HG03342 (cell line): ENCODE results near the gene MFSD1.
A peak's percentile ranks its signal among the peaks of the same experiment; 100 is the strongest.

Experiments
- ATAC-seq: cut with Tn5 transposase; IDR thresholded peaks from one replicate; pipeline ENCODE4 v1.9.1; 2021; ENCODE audit warnings: mild to moderate bottlenecking, moderate library complexity; ENCODE audit not compliant: unreplicated experiment

The MFSD1 gene

DNA sequence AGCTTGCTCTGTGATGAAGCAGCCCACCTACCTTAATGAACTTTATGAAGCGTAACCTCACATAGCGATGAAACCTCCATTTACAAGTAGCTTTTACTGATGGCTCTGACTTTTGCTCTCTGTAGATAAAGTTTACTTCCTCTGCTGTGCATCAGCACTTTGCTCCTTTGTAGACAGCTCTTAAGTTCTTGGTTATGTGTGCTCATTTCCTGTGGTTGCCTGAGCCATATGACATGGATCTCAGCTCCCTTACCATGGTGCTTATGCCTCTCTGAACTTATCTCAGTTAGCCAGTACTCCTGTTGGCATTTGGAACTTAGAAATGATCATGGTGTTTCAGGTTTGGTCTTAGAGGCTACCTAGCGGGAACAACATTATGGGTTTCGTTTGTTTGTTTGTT lies 7.8 kb downstream of the MFSD1 start:
- no peak for ATAC-seq

GRCh38 chr3:158810823-158811724 lies 9.2 kb downstream of the MFSD1 start:
- no peak for ATAC-seq

DNA sequence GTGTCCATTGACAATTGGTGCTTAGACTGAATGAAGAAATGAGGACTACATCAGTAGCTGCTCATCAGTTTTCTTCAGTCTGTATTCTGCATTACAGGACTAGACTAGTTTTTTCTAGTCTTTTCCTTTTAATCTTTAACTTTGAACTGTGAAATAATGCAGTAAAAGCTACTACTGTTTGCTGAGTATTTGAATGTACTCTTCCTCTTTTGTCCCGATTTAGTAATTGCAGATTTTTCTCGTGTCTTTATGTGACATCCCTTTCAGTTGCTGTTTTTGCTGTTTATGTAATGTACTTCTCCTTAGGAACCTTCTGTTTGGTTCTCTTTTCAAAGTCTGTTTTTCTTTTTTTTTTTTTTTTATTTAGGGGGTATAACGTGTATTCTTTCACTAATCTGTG lies 17.4 kb downstream of the MFSD1 start:
- no peak for ATAC-seq

DNA sequence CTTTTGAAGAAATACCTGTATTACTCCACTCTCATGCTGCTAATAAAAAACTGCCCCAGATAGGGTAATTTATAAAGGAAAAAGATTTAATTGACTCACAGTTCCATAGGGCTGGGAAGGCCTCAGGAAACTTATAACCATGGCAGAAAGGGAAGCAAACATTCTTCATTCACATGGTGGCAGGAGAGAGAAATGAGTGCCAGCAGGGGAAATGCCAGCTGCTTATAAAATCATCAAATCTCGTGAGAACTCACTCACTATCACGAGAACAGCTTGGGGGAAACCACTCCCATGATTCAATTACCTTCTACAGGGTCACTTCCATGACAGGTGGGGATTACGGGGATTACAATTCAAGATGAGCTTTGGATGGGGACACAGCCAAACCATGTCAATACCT lies 18.7 kb downstream of the MFSD1 start:
- ATAC-seq: no peak

GRCh38 chr3:158821847-158822246 lies 20.0 kb downstream of the MFSD1 start:
- no peak for ATAC-seq

DNA sequence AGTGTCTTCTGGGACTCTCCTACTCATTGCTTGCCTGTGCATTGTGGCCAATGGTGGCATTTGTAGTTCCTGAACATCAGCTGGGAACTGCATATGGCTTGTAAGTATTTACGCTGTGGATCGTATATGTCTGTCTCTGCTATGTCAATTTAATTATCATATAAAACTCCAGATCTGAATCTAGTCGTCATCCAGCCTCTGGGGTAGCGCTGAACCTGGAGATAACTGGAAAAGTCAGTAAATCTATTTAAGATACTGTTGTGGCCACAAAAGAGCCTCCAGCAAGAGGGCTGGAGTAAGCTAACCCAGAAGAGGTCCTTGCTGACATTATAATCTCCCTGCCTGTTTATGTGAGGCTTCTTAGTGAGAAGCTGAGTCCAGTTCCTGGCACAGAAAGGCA lies 21.6 kb downstream of the MFSD1 start:
- ATAC-seq: no peak

GRCh38 chr3:158827773-158828172 lies 25.9 kb downstream of the MFSD1 start:
- ATAC-seq: no peak

- ATAC-seq: no peak
Observed at GRCh38 chr3:158830391-158830790, 28.5 kb downstream of the MFSD1 start.

- no peak for ATAC-seq
Observed at GRCh38 chr3:158831861-158832260, 30.0 kb downstream of the MFSD1 start.

- no peak for ATAC-seq
Observed at GRCh38 chr3:158835631-158836030, 33.8 kb downstream of the MFSD1 start.

DNA sequence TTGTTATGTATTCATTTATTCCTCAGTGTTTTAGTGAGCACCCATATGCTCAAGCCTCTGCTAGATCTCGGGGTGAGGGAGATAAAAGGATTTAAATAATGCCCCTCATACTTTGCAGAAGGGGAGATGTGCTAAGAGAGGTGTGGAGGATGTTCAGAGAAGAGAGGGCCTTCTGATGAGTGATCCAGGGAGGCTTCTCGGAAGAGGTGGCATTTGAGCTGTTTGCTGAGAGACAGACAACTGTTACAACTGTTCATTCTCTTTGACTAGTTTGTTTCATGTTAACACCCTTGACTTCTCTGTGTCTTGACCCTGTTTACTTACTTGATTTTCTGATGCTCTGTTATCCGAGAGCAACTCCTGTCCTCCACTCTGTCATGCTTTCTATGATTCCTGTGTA lies 34.5 kb downstream of the MFSD1 start:
- ATAC-seq: no peak

DNA sequence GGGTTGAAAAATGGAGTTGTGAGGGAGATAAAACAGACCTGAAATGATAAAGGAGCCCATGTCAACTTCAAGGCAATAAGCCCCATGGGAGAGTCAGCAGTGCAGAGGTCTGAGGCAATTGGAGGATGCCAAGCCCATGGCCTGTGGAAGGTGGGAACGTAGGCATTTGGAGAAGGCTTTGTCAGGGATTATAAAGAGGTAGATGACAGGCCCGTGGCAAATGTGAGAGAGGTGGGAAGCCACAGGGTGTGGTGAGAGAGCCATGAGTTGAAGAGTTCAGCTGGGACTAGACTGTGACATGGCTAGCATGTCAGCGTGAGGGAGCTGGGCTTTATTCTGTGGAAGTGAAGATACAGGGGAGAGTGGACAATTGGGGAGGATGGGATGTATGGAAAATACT lies 35.4 kb downstream of the MFSD1 start:
- ATAC-seq: no peak

DNA sequence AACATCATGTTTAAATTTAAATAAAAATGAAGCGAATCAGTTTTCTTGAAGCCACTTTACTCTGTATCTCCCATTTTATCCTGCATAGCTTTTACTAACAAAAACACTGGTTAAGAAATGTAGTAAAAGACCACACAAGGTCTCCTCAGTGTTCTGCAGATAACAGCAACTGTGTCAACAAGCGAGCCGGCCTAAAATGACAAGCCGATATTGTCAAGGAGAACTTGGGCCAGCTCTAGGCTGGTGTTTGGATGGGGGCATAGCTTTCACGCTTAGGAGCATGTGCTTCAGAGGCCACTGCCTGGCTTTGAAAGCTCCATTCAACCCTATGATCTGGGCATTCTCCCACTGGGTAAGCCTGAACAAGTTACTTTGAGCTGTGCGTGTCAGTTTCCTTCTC lies 38.1 kb downstream of the MFSD1 start:
- ATAC-seq: no peak

DNA sequence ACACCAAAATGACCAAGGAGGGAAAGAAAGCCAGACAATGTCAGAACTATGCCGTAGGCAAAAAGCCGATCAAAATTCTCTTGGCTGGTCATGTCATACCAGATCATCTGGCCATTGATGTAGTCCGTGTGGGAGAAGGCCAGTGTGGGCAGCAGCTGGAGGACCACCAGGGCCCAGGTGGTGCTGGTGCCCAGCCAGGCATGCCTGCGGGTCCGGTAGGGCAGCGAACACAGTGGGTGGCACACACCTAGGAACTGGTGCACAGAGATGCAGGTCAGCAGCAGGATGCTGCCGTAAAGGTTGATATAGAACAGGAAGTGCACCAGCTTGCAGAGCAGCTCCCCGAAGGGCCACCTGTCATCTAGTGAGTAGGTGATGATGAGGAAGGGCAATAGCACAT lies 39.5 kb downstream of the MFSD1 start:
- no peak for ATAC-seq

DNA sequence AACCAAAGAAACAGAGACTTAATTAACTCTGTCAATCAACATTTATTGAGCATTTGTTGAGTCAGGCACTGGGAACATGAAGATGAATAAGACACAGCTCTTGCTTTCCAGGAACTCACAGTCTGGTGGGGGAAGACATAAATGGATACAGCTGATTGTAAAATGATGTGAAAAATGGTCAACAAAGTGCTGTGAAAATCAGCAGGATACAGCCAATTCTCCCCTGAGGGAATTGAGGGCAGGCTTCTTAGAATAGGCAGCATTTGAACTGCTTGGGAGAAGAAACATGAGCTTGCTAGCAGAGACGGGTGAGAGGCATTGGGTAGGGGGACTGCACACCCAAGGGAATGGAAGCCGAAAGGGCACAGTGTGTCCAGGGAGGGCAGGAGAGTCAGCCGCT lies 41.1 kb downstream of the MFSD1 start:
- ATAC-seq: no peak

DNA sequence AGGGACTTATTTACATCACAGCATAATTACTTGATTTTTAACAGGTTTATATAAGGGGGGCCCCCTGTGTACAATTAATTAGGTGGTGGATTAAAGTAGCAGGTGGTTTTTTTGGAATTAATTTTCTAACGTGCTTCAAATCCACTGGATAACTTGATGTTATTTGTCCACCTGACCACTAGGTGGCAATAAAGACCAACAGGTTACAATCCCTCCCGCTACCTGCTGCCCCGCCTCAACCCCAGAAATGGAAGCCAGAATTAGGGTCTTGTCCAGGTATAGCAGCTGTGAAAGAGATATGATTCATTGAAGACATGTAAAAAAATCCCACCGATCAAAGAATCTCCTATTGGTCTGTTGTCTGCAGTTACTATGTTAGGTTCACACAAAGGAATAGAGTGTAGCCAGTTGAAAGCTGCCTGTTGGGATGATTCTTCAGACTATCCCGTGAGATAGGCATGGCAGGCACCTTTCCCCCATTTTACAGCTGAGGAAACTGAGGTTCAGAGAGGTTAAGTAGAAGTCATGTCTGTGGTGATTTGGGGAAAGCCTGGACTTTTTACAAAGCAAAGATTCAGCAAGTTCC lies 44.0 kb downstream of the MFSD1 start:
- ATAC-seq: peak; percentile 60

GRCh38 chr3:158846803-158847451 lies 45.1 kb downstream of the MFSD1 start:
- ATAC-seq: peak; percentile 87

- ATAC-seq: peak; percentile 23
Observed at GRCh38 chr3:158847452-158847821, 45.6 kb downstream of the MFSD1 start.

DNA sequence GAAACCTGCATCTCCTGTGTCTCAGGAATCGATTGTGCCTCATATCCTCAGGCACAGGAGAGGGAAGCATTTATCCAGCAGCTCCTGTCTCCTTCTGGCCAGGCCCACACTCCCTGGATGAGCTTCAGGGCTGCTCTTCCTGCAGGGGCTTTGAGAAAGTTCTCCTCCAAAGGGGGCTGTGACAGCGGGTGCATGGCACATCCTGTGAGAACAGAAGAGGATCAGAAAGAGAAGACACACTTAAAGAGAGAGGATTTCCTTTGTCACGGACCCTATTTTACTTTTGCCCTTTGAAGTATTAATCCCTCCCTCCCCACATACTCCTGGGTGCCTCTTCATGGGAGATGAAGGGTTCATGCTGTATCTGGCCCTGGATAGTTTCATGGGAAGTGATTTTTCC lies 46.0 kb downstream of the MFSD1 start:
- ATAC-seq: no peak

- no peak for ATAC-seq
Observed at GRCh38 chr3:158849757-158850156, 47.9 kb downstream of the MFSD1 start.

- ATAC-seq: no peak
Observed at GRCh38 chr3:158859362-158859761, 57.5 kb downstream of the MFSD1 start.

GRCh38 chr3:158863247-158863646 lies 61.4 kb downstream of the MFSD1 start:
- no peak for ATAC-seq
